ENCODE measurements around the gene CD6.

- no peak for TF ChIP-seq YY1 (IDR thresholded peaks at IDR 0.05; ENCODE audit: insufficient read depth, insufficient read length)
- no peak for TF ChIP-seq ZNF274 (IDR thresholded peaks at IDR 0.05; ENCODE audit: low read depth, low read length)
- no peak for TF ChIP-seq SUZ12 (IDR thresholded peaks at IDR 0.05; ENCODE audit: extremely low read depth, insufficient read depth, insufficient read length)
Observed at GRCh38 chr11:61062181-61062930, 90.9 kb downstream of the CD6 start.
